ENCODE measurements around the gene APBB1. TPM values are rescaled to one million over a fixed set of nuclear protein-coding genes. Genes with fewer than 3 reads are reported as not detected.
"Not testable (repeated sequence)": the region's sequence is repeated elsewhere in the genome, so short reads cannot be mapped to it uniquely, and the experiment has no call there.

The APBB1 gene
- total RNA-seq, 1 donor from 2014 or later = 26.9 TPM

- TF ChIP-seq, protein P1, sequence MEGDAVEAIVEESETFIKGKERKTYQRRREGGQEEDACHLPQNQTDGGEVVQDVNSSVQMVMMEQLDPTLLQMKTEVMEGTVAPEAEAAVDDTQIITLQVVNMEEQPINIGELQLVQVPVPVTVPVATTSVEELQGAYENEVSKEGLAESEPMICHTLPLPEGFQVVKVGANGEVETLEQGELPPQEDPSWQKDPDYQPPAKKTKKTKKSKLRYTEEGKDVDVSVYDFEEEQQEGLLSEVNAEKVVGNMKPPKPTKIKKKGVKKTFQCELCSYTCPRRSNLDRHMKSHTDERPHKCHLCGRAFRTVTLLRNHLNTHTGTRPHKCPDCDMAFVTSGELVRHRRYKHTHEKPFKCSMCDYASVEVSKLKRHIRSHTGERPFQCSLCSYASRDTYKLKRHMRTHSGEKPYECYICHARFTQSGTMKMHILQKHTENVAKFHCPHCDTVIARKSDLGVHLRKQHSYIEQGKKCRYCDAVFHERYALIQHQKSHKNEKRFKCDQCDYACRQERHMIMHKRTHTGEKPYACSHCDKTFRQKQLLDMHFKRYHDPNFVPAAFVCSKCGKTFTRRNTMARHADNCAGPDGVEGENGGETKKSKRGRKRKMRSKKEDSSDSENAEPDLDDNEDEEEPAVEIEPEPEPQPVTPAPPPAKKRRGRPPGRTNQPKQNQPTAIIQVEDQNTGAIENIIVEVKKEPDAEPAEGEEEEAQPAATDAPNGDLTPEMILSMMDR (IDR thresholded peaks at IDR 0.05; ENCODE audit: insufficient read depth, low read length, poor library complexity, severe bottlenecking) = no peak
- no peaks in the 10 kb centered on the region for H3K36me3 ChIP-seq (ENCODE audit: control insufficient read depth, insufficient read depth, low read length)
- DNase-seq (ENCODE audit: low read depth) = no peak
- H3K27me3 ChIP-seq (ENCODE audit: control insufficient read depth, insufficient read depth, low read length) = no peaks in the 10 kb centered on the region
- no peak overlapping the region for H3K4me3 ChIP-seq (ENCODE audit: low read depth, low read length)
Observed at GRCh38 chr11:6393989-6394670, 24.8 kb downstream of the APBB1 start.

- not testable (repeated sequence) for H3K27me3 ChIP-seq (ENCODE audit: control insufficient read depth, insufficient read depth, low read length); H3K4me3 ChIP-seq (ENCODE audit: low read depth, low read length); DNase-seq (ENCODE audit: low read depth); H3K36me3 ChIP-seq (ENCODE audit: control insufficient read depth, insufficient read depth, low read length)
Observed at GRCh38 chr11:6392251-6392650, 26.6 kb downstream of the APBB1 start.

- TF ChIP-seq, protein P1 (IDR thresholded peaks at IDR 0.05; ENCODE audit: insufficient read depth, low read length, poor library complexity, severe bottlenecking) = no peak
- no peak for DNase-seq (ENCODE audit: low read depth)
- no peaks in the 10 kb centered on the region for H3K36me3 ChIP-seq (ENCODE audit: control insufficient read depth, insufficient read depth, low read length)
- H3K27me3 ChIP-seq (ENCODE audit: control insufficient read depth, insufficient read depth, low read length) = no peaks in the 10 kb centered on the region
- H3K4me3 ChIP-seq (ENCODE audit: low read depth, low read length) = no peak overlapping the region
Observed at GRCh38 chr11:6391537-6392134, 27.3 kb downstream of the APBB1 start.

DNA sequence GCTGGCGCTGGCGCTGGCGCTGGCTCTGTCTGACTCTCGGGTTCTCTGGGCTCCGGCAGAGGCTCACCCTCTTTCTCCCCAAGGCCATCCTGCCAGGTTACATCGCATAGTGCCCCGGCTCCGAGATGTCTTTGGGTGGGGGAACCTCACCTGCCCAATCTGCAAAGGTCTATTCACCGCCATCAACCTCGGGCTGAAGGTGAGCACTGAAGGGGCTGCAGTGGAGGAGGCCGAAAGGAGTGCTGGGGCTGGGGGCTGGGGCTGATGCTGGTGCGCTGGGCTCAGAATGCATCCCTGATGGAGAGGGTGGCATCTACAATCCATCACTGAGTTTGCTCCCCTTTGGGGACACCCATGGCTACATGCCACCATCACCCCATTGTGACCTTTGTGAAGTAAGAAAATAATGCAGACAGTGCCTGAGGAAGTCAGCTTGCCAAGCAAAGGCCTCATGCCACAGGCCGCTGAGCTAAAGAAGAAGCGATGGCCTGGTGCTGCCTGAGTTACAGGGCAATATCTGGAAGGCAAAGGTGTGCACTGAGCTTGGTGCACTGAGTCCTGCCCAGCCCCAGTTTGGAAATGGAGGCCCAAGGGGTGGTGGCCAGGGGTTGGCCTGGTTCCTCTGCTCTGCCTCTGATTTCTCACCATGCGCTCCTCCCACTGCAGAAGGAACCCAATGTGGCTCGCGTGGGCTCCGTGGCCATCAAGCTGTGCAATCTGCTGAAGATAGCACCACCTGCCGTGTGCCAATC, 28.0 kb downstream of the APBB1 start:
- no peaks in the 10 kb centered on the region for H3K27me3 ChIP-seq (ENCODE audit: control insufficient read depth, insufficient read depth, low read length)
- TF ChIP-seq, protein P1 (IDR thresholded peaks at IDR 0.05; ENCODE audit: insufficient read depth, low read length, poor library complexity, severe bottlenecking) = no peak
- no peaks in the 10 kb centered on the region for H3K36me3 ChIP-seq (ENCODE audit: control insufficient read depth, insufficient read depth, low read length)
- DNase-seq (ENCODE audit: low read depth) = no peak
- H3K4me3 ChIP-seq (ENCODE audit: low read depth, low read length) = peak overlapping the region; percentile 62

- DNase-seq (ENCODE audit: low read depth) = peak; percentile 81
- no peaks in the 10 kb centered on the region for H3K36me3 ChIP-seq (ENCODE audit: control insufficient read depth, insufficient read depth, low read length)
- no peaks in the 10 kb centered on the region for H3K27me3 ChIP-seq (ENCODE audit: control insufficient read depth, insufficient read depth, low read length)
- TF ChIP-seq, protein P1 (IDR thresholded peaks at IDR 0.05; ENCODE audit: insufficient read depth, low read length, poor library complexity, severe bottlenecking) = no peak
- H3K4me3 ChIP-seq (ENCODE audit: low read depth, low read length) = peak within 1 kb of the TSS; percentile 62
Observed at GRCh38 chr11:6389905-6390717, 28.8 kb downstream of the APBB1 start, which contains the start of gene SMPD1. TSS of gene SMPD1 (plus strand) at chr11:6390474. CDS start at chr11:6390599, 125 bp downstream.
